ENCODE data around the gene HPN.

DNA sequence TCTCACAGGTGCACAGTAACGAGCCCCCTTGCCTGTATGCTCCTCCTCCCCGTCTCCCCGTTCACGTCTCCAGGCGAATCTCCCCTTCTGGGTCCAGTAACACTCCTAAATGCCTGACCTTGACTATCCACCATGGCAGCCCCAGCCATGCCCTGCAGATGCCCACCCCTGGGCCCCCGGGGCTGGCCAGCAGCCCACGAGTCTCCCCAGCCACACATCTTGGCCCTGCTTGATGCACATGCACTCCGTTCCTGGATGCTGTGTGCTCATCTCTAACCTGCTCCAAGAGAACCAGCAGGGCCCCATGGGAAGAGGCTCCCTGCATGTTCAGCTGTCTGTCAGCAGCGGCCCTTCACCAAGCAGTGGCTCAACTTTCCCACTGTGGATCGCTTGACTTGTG, 32.0 kb downstream of the HPN start:
- TF ChIP-seq, protein P1, sequence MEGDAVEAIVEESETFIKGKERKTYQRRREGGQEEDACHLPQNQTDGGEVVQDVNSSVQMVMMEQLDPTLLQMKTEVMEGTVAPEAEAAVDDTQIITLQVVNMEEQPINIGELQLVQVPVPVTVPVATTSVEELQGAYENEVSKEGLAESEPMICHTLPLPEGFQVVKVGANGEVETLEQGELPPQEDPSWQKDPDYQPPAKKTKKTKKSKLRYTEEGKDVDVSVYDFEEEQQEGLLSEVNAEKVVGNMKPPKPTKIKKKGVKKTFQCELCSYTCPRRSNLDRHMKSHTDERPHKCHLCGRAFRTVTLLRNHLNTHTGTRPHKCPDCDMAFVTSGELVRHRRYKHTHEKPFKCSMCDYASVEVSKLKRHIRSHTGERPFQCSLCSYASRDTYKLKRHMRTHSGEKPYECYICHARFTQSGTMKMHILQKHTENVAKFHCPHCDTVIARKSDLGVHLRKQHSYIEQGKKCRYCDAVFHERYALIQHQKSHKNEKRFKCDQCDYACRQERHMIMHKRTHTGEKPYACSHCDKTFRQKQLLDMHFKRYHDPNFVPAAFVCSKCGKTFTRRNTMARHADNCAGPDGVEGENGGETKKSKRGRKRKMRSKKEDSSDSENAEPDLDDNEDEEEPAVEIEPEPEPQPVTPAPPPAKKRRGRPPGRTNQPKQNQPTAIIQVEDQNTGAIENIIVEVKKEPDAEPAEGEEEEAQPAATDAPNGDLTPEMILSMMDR (conservative IDR thresholded peaks at IDR 0.05) = no peak
- TF ChIP-seq ZFX (IDR thresholded peaks at IDR 0.05) = no peak

All from C4-2B (cell line).